Right renal pelvis (tissue), 4 donors: ENCODE results near the gene SUCLG2. TPM values are rescaled to one million over a fixed set of nuclear protein-coding genes. Genes with fewer than 3 reads are reported as not detected.
"Not testable (repeated sequence)": the region's sequence is repeated elsewhere in the genome, so short reads cannot be mapped to it uniquely, and the experiment has no call there.

ENCODE experiments used
- DNase-seq, 4 donors: peaks; one replicate each; pipeline ENCODE4 v3.0.0-alpha.2; 2013; ENCODE audit warnings: low read depth in 4 of 4, low spot score in 3 of 4, missing footprints in 1 of 4
- polyA plus RNA-seq, 4 donors: library from polyadenylated mRNA; unstranded; fragments of 120-200 nt; gene quantifications; one replicate each; pipeline ENCODE4 v1.2.1, GENCODE V29; 2013; ENCODE audit not compliant: insufficient read length in 4 of 4

Gene SUCLG2
- polyA plus RNA-seq, 4 donors = 77.7 to 104 (median 84.0) TPM

DNA sequence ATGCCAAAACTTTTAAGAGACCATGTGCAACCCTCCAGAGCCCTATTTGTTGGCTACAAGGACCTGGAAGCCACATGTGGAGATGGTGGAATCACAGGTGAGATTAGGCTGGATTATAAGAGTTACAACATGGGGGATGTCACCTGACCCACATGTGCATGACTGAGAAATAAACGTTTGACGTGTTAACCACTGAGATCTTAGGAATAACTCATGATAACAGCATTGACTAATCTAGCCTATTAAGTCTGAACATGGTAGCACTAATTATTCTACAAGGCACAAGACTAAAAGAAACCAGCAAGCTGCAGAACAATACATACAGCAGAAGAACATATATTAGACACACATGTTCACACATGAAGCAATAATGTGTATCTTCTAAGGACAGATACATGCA lies 38.4 kb downstream of the SUCLG2 start:
- no peak for DNase-seq

DNA sequence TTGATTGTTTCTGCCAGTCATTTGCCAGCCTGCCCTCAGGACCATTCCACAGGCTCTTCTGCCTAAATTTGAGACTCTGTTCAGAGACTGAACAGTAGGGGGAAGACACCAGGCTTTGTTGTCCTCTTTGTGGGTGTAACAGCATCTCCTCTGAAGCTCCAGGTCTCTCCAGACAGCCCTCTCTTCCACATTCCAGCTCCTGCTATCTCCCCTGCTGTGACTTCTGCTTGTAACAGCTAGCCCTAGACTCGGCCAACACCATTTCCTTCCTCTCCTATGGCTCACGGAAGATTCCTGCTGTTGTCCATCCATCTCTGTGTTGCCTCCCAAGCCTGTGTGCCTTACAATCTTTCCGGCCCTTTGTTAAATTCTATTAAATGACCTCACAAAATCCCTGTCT lies 40.2 kb downstream of the SUCLG2 start:
- DNase-seq = no peak

DNA sequence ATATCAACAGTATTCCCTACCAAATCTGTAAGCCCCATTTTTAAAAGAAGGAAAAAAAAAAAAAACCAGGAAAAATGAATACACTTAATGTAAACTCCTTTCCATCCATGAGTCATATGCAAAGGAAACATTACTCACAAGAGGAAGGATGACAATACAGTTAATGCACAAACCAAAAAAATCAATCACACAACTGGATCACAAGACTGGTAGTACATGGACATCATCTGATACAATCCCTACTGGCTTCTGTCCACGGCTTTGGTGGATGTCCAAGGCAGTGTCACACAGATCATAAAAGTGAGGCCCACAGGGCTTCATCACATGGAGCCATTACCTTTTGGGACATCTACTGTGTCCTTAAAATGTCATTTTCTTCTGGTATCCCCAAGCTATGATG lies 44.0 kb downstream of the SUCLG2 start:
- DNase-seq = no peak

DNA sequence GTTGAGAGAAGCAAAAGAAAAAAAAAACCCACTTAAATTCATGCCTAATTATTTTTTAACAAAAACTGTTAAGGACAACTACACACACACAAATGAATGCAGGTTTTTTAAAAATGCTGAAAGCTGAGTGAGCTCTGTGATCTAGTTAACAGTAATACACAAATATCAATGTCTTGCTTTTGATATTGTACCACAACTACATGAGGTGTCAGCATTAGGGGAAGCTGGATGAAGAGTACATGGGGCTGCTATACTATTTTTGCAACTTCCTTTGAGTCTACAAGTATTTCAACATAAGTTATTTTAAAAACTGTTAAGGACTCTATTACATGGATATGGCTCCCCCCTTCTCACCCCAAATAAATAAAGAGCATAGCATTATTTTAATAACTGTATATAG lies 44.7 kb downstream of the SUCLG2 start:
- no peak for DNase-seq

DNA sequence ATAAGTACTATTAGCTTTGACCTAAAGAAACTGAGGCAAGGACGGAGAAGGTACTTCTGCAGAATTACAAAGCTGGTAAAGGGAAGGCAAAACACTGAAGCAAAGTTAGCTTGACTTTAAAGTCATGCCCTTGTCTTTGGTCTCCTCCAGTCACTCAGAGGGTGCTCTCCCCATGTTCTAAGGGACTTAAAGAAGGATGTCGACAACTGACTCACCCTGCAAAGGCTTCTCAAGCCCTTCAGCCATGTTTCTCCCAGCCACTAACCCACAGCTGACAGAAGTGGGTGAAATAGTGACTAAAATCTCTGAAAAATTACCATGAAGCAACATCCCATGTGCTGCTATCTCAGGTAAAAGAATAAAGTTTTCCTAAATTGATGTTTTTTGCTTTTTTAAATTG lies 46.4 kb downstream of the SUCLG2 start:
- no peak for DNase-seq

DNA sequence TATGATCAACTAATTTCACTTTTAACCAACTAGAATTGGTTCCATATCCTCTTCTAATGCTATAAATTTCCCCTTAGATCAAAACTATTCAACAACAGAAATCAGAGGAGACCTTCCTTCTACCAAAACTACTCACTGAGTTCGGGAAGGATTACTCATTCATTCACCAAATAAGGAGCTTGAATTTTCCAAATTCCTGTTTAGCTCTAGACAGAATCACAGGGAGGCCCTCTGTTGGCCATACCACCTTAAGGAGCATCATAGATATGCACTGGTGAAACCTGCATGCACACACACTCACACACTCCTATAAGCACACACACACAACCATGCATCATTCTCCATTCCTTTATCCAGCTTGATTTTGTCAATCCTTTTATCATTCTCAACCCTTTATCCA lies 49.0 kb downstream of the SUCLG2 start:
- no peak for DNase-seq

GRCh38 chr3:67602816-67603215 lies 51.6 kb downstream of the SUCLG2 start:
- DNase-seq = no peak

GRCh38 chr3:67601919-67602608 lies 52.3 kb downstream of the SUCLG2 start:
- no peak for DNase-seq

- DNase-seq = no peak
Observed at GRCh38 chr3:67601385-67601784, 53.0 kb downstream of the SUCLG2 start.

GRCh38 chr3:67599821-67600220 lies 54.6 kb downstream of the SUCLG2 start:
- DNase-seq = no peak

- no peak for DNase-seq
Observed at GRCh38 chr3:67598814-67599556, 55.4 kb downstream of the SUCLG2 start.

- DNase-seq = no peak
Observed at GRCh38 chr3:67595424-67595823, 59.0 kb downstream of the SUCLG2 start.

- DNase-seq = no peak
Observed at GRCh38 chr3:67593761-67594234, 60.6 kb downstream of the SUCLG2 start.

DNA sequence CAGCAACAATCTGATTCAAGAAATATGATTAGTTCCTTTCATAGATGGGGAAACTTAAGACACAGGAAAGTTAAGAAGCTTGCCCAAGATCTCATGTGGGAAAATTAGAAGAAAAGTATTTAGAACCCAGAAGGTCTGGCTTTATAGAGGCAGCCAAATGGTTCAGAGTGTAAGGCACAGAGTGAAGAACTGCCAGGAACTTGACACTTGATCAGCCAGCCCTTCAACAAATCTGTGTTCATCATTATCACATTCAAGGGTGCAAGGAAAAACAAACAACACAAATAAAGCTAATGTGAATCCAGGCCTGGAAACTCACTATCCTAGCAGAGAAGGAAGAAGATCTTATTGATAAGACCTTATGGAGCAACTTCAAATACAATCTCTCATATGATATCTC lies 62.4 kb downstream of the SUCLG2 start:
- DNase-seq = no peak

DNA sequence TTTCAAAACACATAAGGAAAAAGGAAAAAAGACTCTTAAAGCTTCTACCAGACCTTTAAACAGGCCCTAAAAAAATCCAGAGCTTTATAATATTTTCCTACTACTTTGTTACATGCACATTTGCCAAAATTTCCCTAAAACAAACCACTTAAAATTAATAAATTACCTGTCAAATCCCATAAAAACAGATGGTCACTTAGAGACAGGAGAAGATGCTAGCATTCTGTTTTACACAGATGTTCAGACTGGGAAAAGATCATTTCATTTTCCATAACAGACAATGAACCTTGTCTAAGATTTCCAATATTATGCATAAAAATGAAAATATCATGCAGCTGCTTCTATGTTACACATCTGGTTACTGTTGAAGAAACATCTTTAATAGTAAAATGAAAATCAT lies 66.6 kb downstream of the SUCLG2 start:
- no peak for DNase-seq

DNA sequence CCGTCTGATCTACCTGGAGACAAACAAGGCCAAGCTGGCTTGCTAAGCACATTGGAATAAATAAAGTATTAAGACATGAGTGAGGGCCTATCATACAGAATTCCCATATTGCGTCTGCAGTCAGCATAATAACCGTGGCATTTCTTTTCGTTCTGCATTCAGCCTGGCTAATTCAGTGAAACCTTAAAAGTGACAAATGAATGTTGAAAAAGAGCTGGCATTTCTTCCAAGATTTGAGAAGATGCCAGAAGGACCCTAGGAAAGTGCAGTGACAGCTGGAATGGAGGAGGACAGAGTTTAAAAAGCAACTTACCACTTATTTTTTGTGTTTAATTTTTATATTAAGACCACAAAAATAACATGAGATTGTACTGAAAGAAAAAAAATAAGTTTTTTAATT lies 67.1 kb downstream of the SUCLG2 start:
- DNase-seq = no peak

DNA sequence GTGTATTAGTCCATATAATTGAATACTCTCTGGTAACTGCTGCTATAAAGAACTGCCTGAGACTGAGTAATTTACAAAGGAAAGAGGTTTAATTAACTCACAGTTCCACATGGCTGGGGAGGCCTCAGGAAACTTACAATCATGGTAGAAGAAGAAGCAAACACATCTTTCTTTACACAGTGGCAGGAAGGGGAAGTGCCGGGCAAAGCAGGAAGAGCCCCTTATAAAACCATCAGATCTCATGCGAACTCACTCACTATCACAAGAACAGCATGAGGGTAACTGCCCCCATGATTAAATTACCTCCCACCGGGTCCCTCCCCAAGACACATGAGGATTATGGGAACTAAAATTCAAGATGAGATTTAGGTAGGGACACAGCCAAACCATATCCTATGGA lies 69.8 kb downstream of the SUCLG2 start:
- DNase-seq = not testable (repeated sequence)

GRCh38 chr3:67580430-67581000 lies 73.9 kb downstream of the SUCLG2 start:
- DNase-seq = no peak

DNA sequence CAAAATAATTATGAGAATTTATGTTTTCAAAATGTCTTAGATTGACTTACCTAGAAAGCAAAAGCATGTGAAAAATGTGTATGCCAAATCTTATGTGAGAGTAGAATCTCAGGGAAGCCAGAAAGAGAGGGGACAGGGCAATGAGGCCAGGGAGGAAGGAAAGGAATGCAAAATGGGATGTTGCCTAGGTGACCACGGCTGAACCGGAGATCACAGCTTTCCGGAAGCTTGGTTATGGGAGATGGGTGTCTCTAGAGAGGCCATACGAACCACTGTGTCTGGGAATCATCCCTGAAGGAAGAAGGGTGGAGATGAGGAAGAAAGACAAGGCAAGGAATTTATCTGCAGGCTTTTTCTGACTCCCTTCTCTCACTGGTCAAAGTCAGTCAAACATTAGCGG lies 76.0 kb downstream of the SUCLG2 start:
- DNase-seq = no peak

DNA sequence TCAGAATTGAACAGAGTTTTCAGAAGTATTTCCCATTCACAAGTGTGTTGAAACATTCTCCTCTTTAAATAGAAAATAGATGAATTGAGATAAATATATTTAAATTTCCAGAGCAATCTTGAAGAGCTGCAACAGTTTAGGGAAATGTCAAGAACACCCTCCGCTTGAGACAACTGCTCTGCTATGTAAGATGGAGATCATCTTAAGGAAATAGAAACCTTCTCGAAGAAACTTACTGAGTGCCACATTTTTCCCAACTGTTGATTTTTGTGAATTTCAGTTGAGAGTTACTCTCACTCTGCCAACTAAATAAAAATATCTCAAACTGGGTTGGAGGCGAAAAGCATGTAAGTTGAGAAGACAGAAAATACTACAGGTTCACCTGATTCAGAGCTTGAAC lies 78.0 kb downstream of the SUCLG2 start:
- DNase-seq = no peak

DNA sequence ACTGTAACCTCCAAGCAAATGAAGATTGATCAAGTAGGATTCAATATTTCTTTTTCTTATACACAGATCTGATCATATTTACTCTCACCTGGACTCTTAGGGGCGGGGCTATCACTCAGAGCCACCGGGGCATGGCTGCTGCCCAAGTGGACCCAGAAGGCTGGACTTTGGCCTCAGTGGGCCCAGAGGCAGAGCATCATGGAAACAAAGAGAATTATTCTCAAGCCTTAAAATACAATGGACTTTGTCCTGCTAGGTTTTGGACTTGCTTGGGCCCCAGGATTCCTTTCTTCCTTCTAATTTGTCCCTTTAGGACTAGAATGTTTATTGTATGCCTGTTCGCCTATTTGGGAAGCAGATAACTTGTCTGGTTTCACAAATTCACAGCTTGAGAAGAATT lies 85.1 kb downstream of the SUCLG2 start:
- DNase-seq = no peak

GRCh38 chr3:67567893-67568292 lies 86.5 kb downstream of the SUCLG2 start:
- no peak for DNase-seq
